Measurements from ENCODE around the gene FAM153A.
"Not testable (repeated sequence)": the region's sequence is repeated elsewhere in the genome, so short reads cannot be mapped to it uniquely, and the experiment has no call there.

DNA sequence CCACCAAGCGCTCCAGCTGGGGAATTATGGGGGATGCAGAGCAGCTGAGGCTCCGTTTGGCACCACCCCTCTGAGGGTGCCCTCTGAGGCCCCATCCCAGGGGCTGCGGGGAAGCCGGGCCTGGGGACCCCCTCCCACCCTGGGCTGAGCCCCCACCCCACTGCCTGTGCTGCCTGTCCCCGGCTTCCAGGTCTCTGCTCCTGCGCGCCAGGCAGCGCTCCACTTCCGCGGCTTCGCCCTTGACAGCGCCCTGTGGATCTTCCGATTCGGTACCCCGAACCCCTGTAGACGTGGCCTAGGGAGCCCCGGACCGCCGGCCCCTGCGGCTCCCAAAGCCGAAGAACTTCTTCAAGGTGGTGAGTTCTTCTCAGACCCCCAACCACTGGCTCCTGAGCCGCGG is 530 bp downstream of the FAM153A start:
- TF ChIP-seq CTCF (IDR thresholded peaks at IDR 0.05 in 2 of 3, conservative IDR thresholded peaks at IDR 0.05 in 1 of 3; ENCODE audit: borderline replicate concordance in 1 of 3, insufficient read depth in 1 of 3, low read depth in 2 of 3, low read length in 2 of 3); JUND (IDR thresholded peaks at IDR 0.05); RAD21 (IDR thresholded peaks at IDR 0.05; ENCODE audit: low read depth); POLR2A (IDR thresholded peaks at IDR 0.05; ENCODE audit: borderline replicate concordance, extremely low read depth, insufficient read depth, insufficient read length); ELF1 (IDR thresholded peaks at IDR 0.05; ENCODE audit: borderline replicate concordance, low read depth); EZH2phosphoT487 (IDR thresholded peaks at IDR 0.05; ENCODE audit: borderline replicate concordance); EZH2 (IDR thresholded peaks at IDR 0.05); REST (IDR thresholded peaks at IDR 0.05; ENCODE audit: low read depth); YY1 (IDR thresholded peaks at IDR 0.05; ENCODE audit: extremely low read depth, insufficient replicate concordance, low read depth, low read length): not testable (repeated sequence)
